Calu3 (cell line): ENCODE measurements around the gene AURKAIP1. TPM values are rescaled to one million over a fixed set of nuclear protein-coding genes. Genes with fewer than 3 reads are reported as not detected.

Source experiments
- BruUV-seq: library from RNA; stranded (reverse); fragments of 400-500 nt; replicated peaks from 2 replicates; lab custom pipeline; 2021; lab: Mats Ljungman, UMichigan
- CTCF ChIA-PET: fragments of 300-600 bp; sonication (Branson Sonifier 250); formaldehyde crosslinking; loops from one replicate; lab custom pipeline; 2022; ENCODE audit warnings: antibody characterized with exemption; lab: Charles Lee
- DNase-seq: peaks from one replicate; pipeline ENCODE4 v3.0.0; 2022
- H3K27ac Mint-ChIP-seq: one replicate; pipeline ENCODE4 v1.8.0; 2022; ENCODE audit warnings: mixed read lengths; ENCODE audit not compliant: unreplicated experiment
- H3K27me3 Mint-ChIP-seq: one replicate; pipeline ENCODE4 v1.8.0; 2022; ENCODE audit warnings: mixed read lengths; ENCODE audit not compliant: unreplicated experiment
- H3K36me3 Mint-ChIP-seq: one replicate; pipeline ENCODE4 v1.8.0; 2022; ENCODE audit warnings: mild to moderate bottlenecking, moderate library complexity, mixed read lengths; ENCODE audit not compliant: insufficient read depth, unreplicated experiment
- H3K4me1 Mint-ChIP-seq: one replicate; pipeline ENCODE4 v1.8.0; 2022; ENCODE audit warnings: mild to moderate bottlenecking, low read depth, mixed read lengths; ENCODE audit not compliant: unreplicated experiment
- H3K4me3 Mint-ChIP-seq: one replicate; pipeline ENCODE4 v1.8.0; 2022; ENCODE audit warnings: mild to moderate bottlenecking, low read depth, moderate library complexity, mixed read lengths; ENCODE audit not compliant: unreplicated experiment
- H3K9me3 Mint-ChIP-seq: one replicate; pipeline ENCODE4 v1.8.0; 2022; ENCODE audit warnings: low read depth, mixed read lengths; ENCODE audit not compliant: unreplicated experiment
- CTCF ChIP-seq: fragments of 200-600 bp; IDR thresholded peaks from one replicate; pipeline ENCODE4 v1.8.0; 2022; ENCODE audit warnings: antibody characterized with exemption; ENCODE audit not compliant: unreplicated experiment
- intact Hi-C: fragments of 100-400 bp; cut with micrococcal nuclease; formaldehyde crosslinking; loops from one replicate; pipeline ENCODE4 v1.10.0; 2022; ENCODE audit not compliant: unreplicated experiment
- total RNA-seq: library from RNA; stranded (reverse); gene quantifications from 2 replicates; pipeline ENCODE4 v1.2.3, GENCODE V29; 2022

The AURKAIP1 gene
- total RNA-seq, 1 experiment from 2014 or later: 98.9 TPM

- TF ChIP-seq CTCF: no peak
- H3K27me3 Mint-ChIP-seq: no peaks in the 10 kb centered on the region
- intact Hi-C loops: no loop called here
- DNase-seq: no peak
- H3K36me3 Mint-ChIP-seq: peaks cover 52% of the 10 kb centered on the region
- H3K4me3 Mint-ChIP-seq: no peak overlapping the region
- H3K9me3 Mint-ChIP-seq: no peaks in the 10 kb centered on the region
- no TSS peak for BruUV-seq
- no peak overlapping the region for H3K27ac Mint-ChIP-seq
- peaks cover 9% of the 10 kb centered on the region for H3K4me1 Mint-ChIP-seq
- CTCF ChIA-PET: no interaction called here
Observed at GRCh38 chr1:1338278-1338677, 36.7 kb downstream of the AURKAIP1 start.

GRCh38 chr1:1337793-1338147 is 37.2 kb downstream of the AURKAIP1 start:
- H3K4me1 Mint-ChIP-seq: peaks cover 4% of the 10 kb centered on the region
- intact Hi-C loops: no loop called here
- no peaks in the 10 kb centered on the region for H3K27me3 Mint-ChIP-seq
- H3K27ac Mint-ChIP-seq: no peak overlapping the region
- no peaks in the 10 kb centered on the region for H3K9me3 Mint-ChIP-seq
- no peak for TF ChIP-seq CTCF
- CTCF ChIA-PET: no interaction called here
- BruUV-seq: no TSS peak
- peaks cover 54% of the 10 kb centered on the region for H3K36me3 Mint-ChIP-seq
- no peak overlapping the region for H3K4me3 Mint-ChIP-seq
- no peak for DNase-seq

- DNase-seq: no peak
- no TSS peak for BruUV-seq
- CTCF ChIA-PET: no interaction called here
- H3K4me1 Mint-ChIP-seq: no peaks in the 10 kb centered on the region
- peaks cover 60% of the 10 kb centered on the region for H3K36me3 Mint-ChIP-seq
- H3K9me3 Mint-ChIP-seq: no peaks in the 10 kb centered on the region
- no peak overlapping the region for H3K4me3 Mint-ChIP-seq
- H3K27ac Mint-ChIP-seq: no peak overlapping the region
- H3K27me3 Mint-ChIP-seq: no peaks in the 10 kb centered on the region
- intact Hi-C loops: no loop called here
- TF ChIP-seq CTCF: no peak
Observed at GRCh38 chr1:1336931-1337792, 37.8 kb downstream of the AURKAIP1 start.

- Mint-ChIP-seq H3K9me3 (no peaks in the 10 kb centered on the region), H3K27ac (no peak overlapping the region), H3K4me1 (no peaks in the 10 kb centered on the region), H3K27me3 (no peaks in the 10 kb centered on the region), H3K36me3 (peaks cover 57% of the 10 kb centered on the region), H3K4me3 (no peak overlapping the region)
- intact Hi-C loops: no loop called here
- BruUV-seq: no TSS peak
- CTCF ChIA-PET: interaction anchor here (0.5 kb wide), 1 partner anchor 63 kb away, joined by 3 read pairs; the partner anchor contains the start of gene UBE2J2
- no peak for TF ChIP-seq CTCF
- DNase-seq: no peak
Observed at GRCh38 chr1:1336446-1336845, 38.6 kb downstream of the AURKAIP1 start.
